HL-60 (cell line): ENCODE data around the gene UFD1.

Experiments
- DNase-seq, 2 experiments: peaks; one replicate each; pipeline ENCODE4 v3.0.0-alpha.2; 2010 to 2020; ENCODE audit warnings: low read depth in 1 of 2, low spot score in 1 of 2
- H3K27ac ChIP-seq: fragments of 250-450 bp; sonication (Bioruptor Pico); replicated peaks from 2 replicates; pipeline ENCODE4 v1.5.1; 2020; ENCODE audit warnings: mild to moderate bottlenecking, moderate library complexity
- H3K27me3 ChIP-seq: fragments of 250-450 bp; sonication (Bioruptor Pico); 2 replicates; pipeline ENCODE4 v1.5.1; 2021; ENCODE audit warnings: mild to moderate bottlenecking, moderate library complexity; ENCODE audit not compliant: insufficient read depth, poor library complexity, severe bottlenecking
- H3K4me3 ChIP-seq: replicated peaks from 2 replicates; pipeline ENCODE4 v1.5.1; 2011; ENCODE audit warnings: mild to moderate bottlenecking, control low read depth, low read length; ENCODE audit not compliant: insufficient read depth
- CTCF ChIP-seq: IDR thresholded peaks from one replicate; pipeline ENCODE4 v1.5.1; 2011; ENCODE audit warnings: low read length, control low read depth, inconsistent platforms; ENCODE audit not compliant: insufficient read depth
- GABPA ChIP-seq: IDR thresholded peaks from 2 replicates; pipeline ENCODE4 v1.6.1; 2012; ENCODE audit warnings: low read depth
- POLR2AphosphoS5 ChIP-seq: IDR thresholded peaks from 2 replicates; pipeline ENCODE4 v1.6.1; 2012; ENCODE audit warnings: low read depth
- SPI1 ChIP-seq: IDR thresholded peaks from 2 replicates; pipeline ENCODE4 v1.6.1; 2012; ENCODE audit warnings: low read depth, mild to moderate bottlenecking, borderline replicate concordance
- TF ChIP-seq, protein P1 (sequence below): IDR thresholded peaks from 2 replicates; pipeline ENCODE4 v1.6.1; 2012; ENCODE audit warnings: low read depth; ENCODE audit not compliant: insufficient replicate concordance

The UFD1 gene

GRCh38 chr22:19479355-19480172 lies 571 bp upstream of the UFD1 start, which contains the start of gene CDC45:
Gene CDC45, plus strand, starts transcription at chr22:19479920. Its CDS starts 49 bp downstream, at chr22:19479969.
- Histone ChIP-seq H3K4me3 (peak within 1 kb of the TSS; percentile 100), H3K27me3 (no peaks in the 10 kb centered on the region), H3K27ac (peak within 1 kb of the TSS; percentile 100)
- TF ChIP-seq, protein P1, sequence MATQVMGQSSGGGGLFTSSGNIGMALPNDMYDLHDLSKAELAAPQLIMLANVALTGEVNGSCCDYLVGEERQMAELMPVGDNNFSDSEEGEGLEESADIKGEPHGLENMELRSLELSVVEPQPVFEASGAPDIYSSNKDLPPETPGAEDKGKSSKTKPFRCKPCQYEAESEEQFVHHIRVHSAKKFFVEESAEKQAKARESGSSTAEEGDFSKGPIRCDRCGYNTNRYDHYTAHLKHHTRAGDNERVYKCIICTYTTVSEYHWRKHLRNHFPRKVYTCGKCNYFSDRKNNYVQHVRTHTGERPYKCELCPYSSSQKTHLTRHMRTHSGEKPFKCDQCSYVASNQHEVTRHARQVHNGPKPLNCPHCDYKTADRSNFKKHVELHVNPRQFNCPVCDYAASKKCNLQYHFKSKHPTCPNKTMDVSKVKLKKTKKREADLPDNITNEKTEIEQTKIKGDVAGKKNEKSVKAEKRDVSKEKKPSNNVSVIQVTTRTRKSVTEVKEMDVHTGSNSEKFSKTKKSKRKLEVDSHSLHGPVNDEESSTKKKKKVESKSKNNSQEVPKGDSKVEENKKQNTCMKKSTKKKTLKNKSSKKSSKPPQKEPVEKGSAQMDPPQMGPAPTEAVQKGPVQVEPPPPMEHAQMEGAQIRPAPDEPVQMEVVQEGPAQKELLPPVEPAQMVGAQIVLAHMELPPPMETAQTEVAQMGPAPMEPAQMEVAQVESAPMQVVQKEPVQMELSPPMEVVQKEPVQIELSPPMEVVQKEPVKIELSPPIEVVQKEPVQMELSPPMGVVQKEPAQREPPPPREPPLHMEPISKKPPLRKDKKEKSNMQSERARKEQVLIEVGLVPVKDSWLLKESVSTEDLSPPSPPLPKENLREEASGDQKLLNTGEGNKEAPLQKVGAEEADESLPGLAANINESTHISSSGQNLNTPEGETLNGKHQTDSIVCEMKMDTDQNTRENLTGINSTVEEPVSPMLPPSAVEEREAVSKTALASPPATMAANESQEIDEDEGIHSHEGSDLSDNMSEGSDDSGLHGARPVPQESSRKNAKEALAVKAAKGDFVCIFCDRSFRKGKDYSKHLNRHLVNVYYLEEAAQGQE: no peak
- TF ChIP-seq GABPA: no peak; the same call in 1 of the 2 replicates
- no peak for TF ChIP-seq SPI1
- TF ChIP-seq CTCF: no peak
- TF ChIP-seq POLR2AphosphoS5: peak; percentile 59; the same call in 1 of the 2 replicates
- peak; percentile 94 to 99 for DNase-seq

DNA sequence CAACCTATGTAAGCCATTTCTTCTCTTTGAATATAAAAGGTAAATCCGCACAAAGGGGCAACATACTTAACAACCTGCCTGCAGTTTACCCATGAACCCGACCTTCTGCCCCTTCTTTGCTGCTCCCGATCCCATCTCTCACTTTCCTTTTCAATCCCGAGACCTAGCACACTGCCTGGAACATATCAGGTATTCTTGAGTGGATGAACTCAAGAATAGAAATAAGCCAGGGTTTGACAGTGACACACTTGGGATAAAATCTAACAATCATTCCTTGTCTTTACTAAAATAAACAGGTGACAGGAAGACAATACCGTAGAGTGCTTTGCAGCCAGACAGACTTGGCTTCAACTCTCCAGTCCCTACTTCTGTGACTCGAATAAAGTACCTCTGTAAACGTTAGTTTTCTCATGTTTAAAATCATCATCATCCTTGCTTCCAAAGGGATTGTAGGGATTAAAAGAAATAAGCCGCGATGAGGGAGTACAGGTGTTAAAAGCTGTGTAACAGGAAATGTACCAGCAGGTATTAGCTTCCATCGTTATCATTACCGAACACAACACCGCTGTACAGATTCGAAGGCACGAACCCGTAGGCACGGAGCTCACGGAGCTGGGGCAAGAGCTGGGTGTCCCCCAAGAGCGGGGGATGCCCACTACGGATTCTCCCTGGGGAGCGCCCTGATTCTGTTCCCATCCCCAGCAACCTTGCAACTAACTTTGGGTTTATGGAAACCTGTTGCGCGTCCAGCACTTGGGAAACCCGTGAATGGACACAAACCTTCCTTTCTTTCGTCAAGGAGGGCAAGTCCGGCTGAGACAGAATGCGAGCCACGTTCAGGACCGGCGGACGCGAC lies 720 bp downstream of the UFD1 start:
- TF ChIP-seq SPI1 (no peak), GABPA (no peak), CTCF (no peak), POLR2AphosphoS5 (no peak)
- TF ChIP-seq, protein P1: no peak
- Histone ChIP-seq H3K27me3 (no peaks in the 10 kb centered on the region), H3K4me3 (peak overlapping the region; percentile 100), H3K27ac (peak overlapping the region; percentile 100)
- DNase-seq: no peak

GRCh38 chr22:19477321-19478044 lies 1.5 kb downstream of the UFD1 start:
- H3K27me3 ChIP-seq: no peaks in the 10 kb centered on the region
- peak overlapping the region; percentile 100 for H3K4me3 ChIP-seq
- no peak for TF ChIP-seq SPI1
- TF ChIP-seq GABPA: no peak
- no peak for TF ChIP-seq POLR2AphosphoS5
- no peak for TF ChIP-seq CTCF
- TF ChIP-seq, protein P1: no peak
- no peak for DNase-seq
- H3K27ac ChIP-seq: no peak overlapping the region
